Cardiac muscle cell (in vitro differentiated cells and primary cell): ENCODE data around the gene SMARCA4. TPM values are rescaled to one million over a fixed set of nuclear protein-coding genes. Genes with fewer than 3 reads are reported as not detected.

ENCODE experiments used
- DNase-seq, 2 donors: peaks; one replicate each; pipeline versions ENCODE4 v3.0.0 to v3.0.0-alpha.2; 2010 to 2017; ENCODE audit warnings: low read depth in 1 of 2, low spot score in 1 of 2
- H3K27ac ChIP-seq: fragments of 200-600 bp; sonication (generic); 2 replicates; pipeline ENCODE4 v1.5.1; 2016
- H3K27me3 ChIP-seq: fragments of 200-600 bp; sonication (generic); 2 replicates; pipeline ENCODE4 v1.6.0; 2016; ENCODE audit warnings: control low read depth
- H3K36me3 ChIP-seq: fragments of 200-600 bp; sonication (generic); 2 replicates; pipeline ENCODE4 v1.5.1; 2016; ENCODE audit warnings: control low read depth
- H3K4me1 ChIP-seq: fragments of 200-600 bp; sonication (generic); 2 replicates; pipeline ENCODE4 v1.8.1; 2017; ENCODE audit warnings: low read depth, mild to moderate bottlenecking, mixed run types
- H3K4me3 ChIP-seq: fragments of 200-600 bp; sonication (generic); 2 replicates; pipeline ENCODE4 v1.5.1; 2016; ENCODE audit warnings: mild to moderate bottlenecking
- H3K9me3 ChIP-seq: fragments of 200-600 bp; sonication (generic); 2 replicates; pipeline ENCODE4 v1.5.1; 2017; ENCODE audit warnings: low read depth, mild to moderate bottlenecking, control low read depth
- polyA plus RNA-seq: library from polyadenylated mRNA; unstranded; fragments of >200 nt; fragmentation: Nextera tagmentation; extraction: Ambion mirVana; gene quantifications from 2 replicates; pipeline ENCODE4 v1.2.1, GENCODE V29; 2016
- total RNA-seq: library from RNA; depleted of rRNA; stranded (reverse); fragments of >200 nt; gene quantifications from 2 replicates; pipeline ENCODE4 v1.2.3, GENCODE V29; 2016
- TF ChIP-seq, protein P1 (sequence below): IDR thresholded peaks from 2 replicates; pipeline ENCODE4 v1.5.1; 2012; ENCODE audit warnings: low read depth, mild to moderate bottlenecking, low read length

Gene SMARCA4
- total and polyA plus RNA-seq, 2 experiments from 2014 or later, result 178 to 212 TPM

DNA sequence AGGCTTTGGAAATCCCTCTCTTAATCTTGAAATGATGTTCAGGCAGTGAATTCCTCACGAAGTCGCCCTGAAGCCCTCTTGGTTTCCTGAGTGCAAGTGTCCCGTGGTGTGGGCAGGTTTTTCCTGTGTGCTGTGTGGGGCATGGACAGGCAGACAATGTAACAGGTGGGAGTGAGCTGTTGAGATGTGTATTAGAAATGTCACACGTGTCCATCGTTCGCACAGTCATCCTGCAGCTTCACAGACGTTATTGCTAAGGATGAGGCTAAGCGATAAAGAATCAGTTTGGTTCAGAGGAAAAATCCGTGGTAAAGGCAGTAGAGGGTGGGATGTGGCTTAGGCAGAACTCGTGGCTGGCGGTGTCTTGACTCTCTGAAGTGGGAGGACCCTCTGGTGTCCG is 51.7 kb downstream of the SMARCA4 start:
- no peak overlapping the region for H3K4me3 ChIP-seq
- H3K4me1 ChIP-seq, result no peaks in the 10 kb centered on the region
- TF ChIP-seq, protein P1, sequence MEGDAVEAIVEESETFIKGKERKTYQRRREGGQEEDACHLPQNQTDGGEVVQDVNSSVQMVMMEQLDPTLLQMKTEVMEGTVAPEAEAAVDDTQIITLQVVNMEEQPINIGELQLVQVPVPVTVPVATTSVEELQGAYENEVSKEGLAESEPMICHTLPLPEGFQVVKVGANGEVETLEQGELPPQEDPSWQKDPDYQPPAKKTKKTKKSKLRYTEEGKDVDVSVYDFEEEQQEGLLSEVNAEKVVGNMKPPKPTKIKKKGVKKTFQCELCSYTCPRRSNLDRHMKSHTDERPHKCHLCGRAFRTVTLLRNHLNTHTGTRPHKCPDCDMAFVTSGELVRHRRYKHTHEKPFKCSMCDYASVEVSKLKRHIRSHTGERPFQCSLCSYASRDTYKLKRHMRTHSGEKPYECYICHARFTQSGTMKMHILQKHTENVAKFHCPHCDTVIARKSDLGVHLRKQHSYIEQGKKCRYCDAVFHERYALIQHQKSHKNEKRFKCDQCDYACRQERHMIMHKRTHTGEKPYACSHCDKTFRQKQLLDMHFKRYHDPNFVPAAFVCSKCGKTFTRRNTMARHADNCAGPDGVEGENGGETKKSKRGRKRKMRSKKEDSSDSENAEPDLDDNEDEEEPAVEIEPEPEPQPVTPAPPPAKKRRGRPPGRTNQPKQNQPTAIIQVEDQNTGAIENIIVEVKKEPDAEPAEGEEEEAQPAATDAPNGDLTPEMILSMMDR, result no peak
- H3K36me3 ChIP-seq, result peaks cover 58% of the 10 kb centered on the region
- H3K9me3 ChIP-seq, result no peaks in the 10 kb centered on the region
- no peaks in the 10 kb centered on the region for H3K27me3 ChIP-seq
- DNase-seq, result no peak
- no peak overlapping the region for H3K27ac ChIP-seq

DNA sequence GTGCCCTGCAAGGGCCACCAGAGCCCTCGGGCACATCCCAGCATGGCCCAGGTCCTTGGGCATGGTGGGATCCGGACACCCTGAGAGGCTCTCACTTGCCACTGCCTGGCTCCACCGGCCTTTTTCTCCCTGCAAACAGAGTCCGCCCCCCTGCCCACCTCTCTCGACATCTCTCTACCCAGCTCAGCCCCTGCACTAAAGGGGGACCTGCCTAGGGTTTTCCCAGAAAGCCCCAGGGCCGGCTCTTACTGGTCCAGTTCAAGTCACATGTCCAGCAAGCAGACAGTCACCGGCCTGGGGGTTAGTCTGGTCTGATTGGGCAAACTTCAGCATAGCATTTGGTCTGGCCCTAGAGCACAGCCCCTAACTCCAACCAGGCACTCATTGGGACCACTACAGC is 52.9 kb downstream of the SMARCA4 start:
- H3K4me1 ChIP-seq, result no peaks in the 10 kb centered on the region
- H3K27ac ChIP-seq, result no peak overlapping the region
- TF ChIP-seq, protein P1, result no peak
- no peak for DNase-seq
- no peak overlapping the region for H3K4me3 ChIP-seq
- no peaks in the 10 kb centered on the region for H3K9me3 ChIP-seq
- peaks cover 51% of the 10 kb centered on the region for H3K36me3 ChIP-seq
- no peaks in the 10 kb centered on the region for H3K27me3 ChIP-seq

- no peak overlapping the region for H3K4me3 ChIP-seq
- no peak for DNase-seq
- H3K9me3 ChIP-seq, result no peaks in the 10 kb centered on the region
- no peaks in the 10 kb centered on the region for H3K4me1 ChIP-seq
- TF ChIP-seq, protein P1, result no peak
- peaks cover 55% of the 10 kb centered on the region for H3K36me3 ChIP-seq
- H3K27me3 ChIP-seq, result no peaks in the 10 kb centered on the region
- H3K27ac ChIP-seq, result no peak overlapping the region
Observed at GRCh38 chr19:11014403-11014911, 53.6 kb downstream of the SMARCA4 start.

DNA sequence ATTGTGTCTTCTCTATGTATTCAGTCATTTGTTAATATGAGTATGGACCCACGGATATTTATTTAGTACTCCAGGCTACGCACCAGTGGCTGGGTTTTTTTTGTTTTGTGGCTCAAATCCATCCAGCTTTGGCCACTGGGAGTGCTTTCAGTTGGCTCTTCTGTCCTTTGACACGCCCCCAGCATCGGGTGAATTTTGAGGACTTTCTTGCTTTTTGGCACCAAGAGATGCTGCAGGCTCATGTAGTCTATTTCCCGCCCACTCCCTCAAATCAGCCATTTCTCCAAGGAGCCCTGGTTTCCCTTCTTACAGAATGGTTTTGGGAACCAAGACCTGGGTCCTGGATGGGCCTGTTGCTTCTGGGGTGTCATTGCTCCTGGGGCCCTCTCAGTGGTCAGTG is 55.8 kb downstream of the SMARCA4 start:
- Histone ChIP-seq H3K4me3 (no peak overlapping the region), H3K9me3 (no peaks in the 10 kb centered on the region), H3K36me3 (peaks cover 65% of the 10 kb centered on the region), H3K4me1 (no peaks in the 10 kb centered on the region), H3K27me3 (no peaks in the 10 kb centered on the region), H3K27ac (no peak overlapping the region)
- DNase-seq, result no peak
- TF ChIP-seq, protein P1, result no peak

DNA sequence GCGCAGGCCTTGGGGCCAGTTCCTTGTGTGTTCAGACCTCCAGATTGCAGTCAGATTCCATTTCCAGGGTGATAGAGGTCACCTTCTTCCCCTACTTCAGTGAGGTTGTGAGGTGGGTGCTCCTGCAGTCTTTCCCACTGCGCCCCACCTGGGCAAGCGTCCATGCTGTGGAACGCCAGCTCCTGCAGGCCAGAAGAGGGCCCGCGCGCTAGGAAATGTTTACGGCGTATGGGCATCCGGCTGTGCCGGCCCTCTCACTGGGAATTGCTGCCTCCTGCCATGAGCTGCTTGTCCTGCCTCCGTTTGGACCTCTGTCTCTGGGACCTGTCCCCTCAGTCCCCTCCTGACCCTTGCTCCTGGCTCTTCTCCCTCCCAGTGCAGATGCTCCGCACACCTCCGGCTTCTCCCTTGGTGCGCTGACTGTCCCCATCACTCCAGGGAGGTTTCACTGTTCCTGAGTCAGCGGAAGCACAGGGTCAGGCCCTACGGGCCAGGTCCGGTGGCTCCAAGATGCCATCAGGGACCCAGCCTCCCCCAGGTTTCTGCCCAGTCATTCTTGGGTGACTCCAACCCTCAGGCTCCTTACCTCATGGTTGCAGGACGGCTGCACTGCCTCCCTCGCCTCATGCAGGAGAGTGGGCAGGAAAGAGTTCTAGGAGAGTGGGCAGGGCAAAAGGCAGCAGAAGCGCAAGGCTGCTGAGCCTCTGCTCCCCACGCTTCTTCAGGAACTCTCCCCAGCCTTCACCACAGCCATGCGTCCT is 56.6 kb downstream of the SMARCA4 start:
- Histone ChIP-seq H3K36me3 (peaks cover 66% of the 10 kb centered on the region), H3K27ac (no peak overlapping the region), H3K4me3 (no peak overlapping the region), H3K4me1 (no peaks in the 10 kb centered on the region), H3K27me3 (no peaks in the 10 kb centered on the region), H3K9me3 (no peaks in the 10 kb centered on the region)
- TF ChIP-seq, protein P1, result no peak
- DNase-seq, result no peak
